Brain microvascular endothelial cell (primary cell): Measurements from ENCODE around the gene IRX6.

Experiments
- DNase-seq: peaks from one replicate; pipeline ENCODE4 v3.0.0-alpha.2; 2020
- H3K27ac ChIP-seq: fragments of 250-450 bp; sonication (Bioruptor Pico); 2 replicates; pipeline ENCODE4 v1.5.1; 2020; ENCODE audit warnings: mild to moderate bottlenecking, moderate library complexity
- H3K27me3 ChIP-seq: fragments of 250-450 bp; sonication (Bioruptor Pico); replicated peaks from 2 replicates; pipeline ENCODE4 v1.5.1; 2020; ENCODE audit warnings: mild to moderate bottlenecking
- H3K36me3 ChIP-seq: fragments of 250-450 bp; sonication (Bioruptor Pico); replicated peaks from 2 replicates; pipeline ENCODE4 v1.5.1; 2020; ENCODE audit warnings: mild to moderate bottlenecking
- H3K4me3 ChIP-seq: 2 replicates; pipeline ENCODE4 v1.5.1; 2011; ENCODE audit warnings: low read depth, mild to moderate bottlenecking, control low read depth, low read length, moderate library complexity
- in situ Hi-C: cut with HindIII; loops from 2 replicates; pipeline ENCODE4 v1.10.0; 2017; ENCODE audit warnings: low sequenced_read_pairs, low pct_ligation_motif_present
- TF ChIP-seq, protein P1 (sequence below): IDR thresholded peaks from 2 replicates; pipeline ENCODE4 v1.5.1; 2011; ENCODE audit warnings: low read depth, mild to moderate bottlenecking, moderate library complexity, low read length, control low read depth, inconsistent platforms; ENCODE audit errors: missing control alignments

IRX6 gene

GRCh38 chr16:55340445-55340844 is 16.4 kb downstream of the IRX6 start:
- in situ Hi-C loops: no loop called here
- H3K27ac ChIP-seq: no peak overlapping the region

GRCh38 chr16:55341681-55342080 is 17.7 kb downstream of the IRX6 start:
- no peaks in the 10 kb centered on the region for H3K36me3 ChIP-seq
- no peak overlapping the region for H3K4me3 ChIP-seq
- H3K27me3 ChIP-seq: no peaks in the 10 kb centered on the region
- H3K27ac ChIP-seq: no peak overlapping the region
- TF ChIP-seq, protein P1, sequence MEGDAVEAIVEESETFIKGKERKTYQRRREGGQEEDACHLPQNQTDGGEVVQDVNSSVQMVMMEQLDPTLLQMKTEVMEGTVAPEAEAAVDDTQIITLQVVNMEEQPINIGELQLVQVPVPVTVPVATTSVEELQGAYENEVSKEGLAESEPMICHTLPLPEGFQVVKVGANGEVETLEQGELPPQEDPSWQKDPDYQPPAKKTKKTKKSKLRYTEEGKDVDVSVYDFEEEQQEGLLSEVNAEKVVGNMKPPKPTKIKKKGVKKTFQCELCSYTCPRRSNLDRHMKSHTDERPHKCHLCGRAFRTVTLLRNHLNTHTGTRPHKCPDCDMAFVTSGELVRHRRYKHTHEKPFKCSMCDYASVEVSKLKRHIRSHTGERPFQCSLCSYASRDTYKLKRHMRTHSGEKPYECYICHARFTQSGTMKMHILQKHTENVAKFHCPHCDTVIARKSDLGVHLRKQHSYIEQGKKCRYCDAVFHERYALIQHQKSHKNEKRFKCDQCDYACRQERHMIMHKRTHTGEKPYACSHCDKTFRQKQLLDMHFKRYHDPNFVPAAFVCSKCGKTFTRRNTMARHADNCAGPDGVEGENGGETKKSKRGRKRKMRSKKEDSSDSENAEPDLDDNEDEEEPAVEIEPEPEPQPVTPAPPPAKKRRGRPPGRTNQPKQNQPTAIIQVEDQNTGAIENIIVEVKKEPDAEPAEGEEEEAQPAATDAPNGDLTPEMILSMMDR: no peak
- no peak for DNase-seq
- in situ Hi-C loops: no loop called here

More at GRCh38 chr16:55340445-55340844, 16.4 kb downstream of the IRX6 start:
- DNase-seq: no peak
- Histone ChIP-seq H3K27me3 (no peaks in the 10 kb centered on the region), H3K36me3 (no peaks in the 10 kb centered on the region), H3K4me3 (no peak overlapping the region)
- TF ChIP-seq, protein P1: no peak

DNA sequence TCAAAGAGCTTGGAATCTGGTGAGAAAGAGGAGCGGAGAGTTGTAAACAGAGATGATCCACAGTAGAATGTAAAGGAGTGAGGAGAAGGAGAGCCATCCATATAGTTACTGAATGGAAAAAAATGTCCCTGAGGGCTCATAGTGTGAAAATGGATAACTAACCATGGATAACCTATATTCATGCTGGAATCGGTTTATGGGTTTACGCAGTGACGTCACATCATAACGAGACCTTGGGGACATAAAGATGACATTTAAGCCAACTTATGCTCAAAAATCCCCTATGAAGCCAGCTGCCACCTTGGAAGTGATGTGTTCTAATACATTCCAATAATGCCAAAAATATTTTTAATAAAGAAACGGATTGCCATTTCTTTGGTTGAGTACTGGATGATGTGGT is 22.5 kb downstream of the IRX6 start:
- in situ Hi-C loops: no loop called here
- no peak overlapping the region for H3K27ac ChIP-seq
- no peaks in the 10 kb centered on the region for H3K36me3 ChIP-seq
- TF ChIP-seq, protein P1: no peak
- no peak overlapping the region for H3K4me3 ChIP-seq
- DNase-seq: no peak
- no peaks in the 10 kb centered on the region for H3K27me3 ChIP-seq

- TF ChIP-seq, protein P1: no peak
- Histone ChIP-seq H3K4me3 (no peak overlapping the region), H3K27ac (no peak overlapping the region), H3K36me3 (no peaks in the 10 kb centered on the region), H3K27me3 (no peaks in the 10 kb centered on the region)
- DNase-seq: no peak
- in situ Hi-C loops: no loop called here
Observed at GRCh38 chr16:55349867-55350266, 25.9 kb downstream of the IRX6 start.

GRCh38 chr16:55350984-55351383 is 27.0 kb downstream of the IRX6 start:
- in situ Hi-C loops: no loop called here
- Histone ChIP-seq H3K4me3 (no peak overlapping the region), H3K36me3 (no peaks in the 10 kb centered on the region), H3K27ac (no peak overlapping the region), H3K27me3 (no peaks in the 10 kb centered on the region)
- no peak for DNase-seq
- TF ChIP-seq, protein P1: no peak

DNA sequence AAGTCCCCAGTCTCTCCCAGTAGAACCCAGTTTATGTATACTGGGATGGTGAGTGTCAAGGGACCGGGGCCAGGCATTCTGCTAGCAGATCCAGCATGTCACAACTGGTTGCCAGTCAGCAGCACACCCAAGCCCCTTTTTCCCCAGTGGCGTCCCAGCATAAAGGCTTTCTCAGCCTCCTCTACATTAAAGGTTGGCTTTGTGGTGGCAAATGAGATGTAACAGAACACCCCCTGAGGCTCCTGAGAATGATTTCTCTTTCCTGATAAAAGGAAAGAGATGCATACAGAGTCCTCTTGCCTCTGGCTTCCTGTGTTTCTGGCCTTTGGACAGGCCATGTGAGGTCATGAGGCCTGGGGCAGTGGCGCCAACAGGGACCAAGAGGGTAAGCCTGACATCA is 27.9 kb downstream of the IRX6 start:
- in situ Hi-C loops: no loop called here
- Histone ChIP-seq H3K4me3 (no peak overlapping the region), H3K27me3 (no peaks in the 10 kb centered on the region), H3K27ac (no peak overlapping the region), H3K36me3 (no peaks in the 10 kb centered on the region)
- TF ChIP-seq, protein P1: no peak
- DNase-seq: no peak
